BLaER1 (cell line): ENCODE measurements around the gene NR5A1.
A peak's percentile ranks its signal among the peaks of the same experiment; 100 is the strongest.

ENCODE experiments used
- H3K27ac ChIP-seq: shearing (Covaris generic); formaldehyde crosslinking; 2 replicates; pipeline ENCODE4 v1.8.1; 2022
- H3K27me3 ChIP-seq: shearing (Covaris generic); formaldehyde crosslinking; 2 replicates; pipeline ENCODE4 v1.8.1; 2022
- H3K36me3 ChIP-seq: shearing (Covaris generic); formaldehyde crosslinking; 2 replicates; pipeline ENCODE4 v1.8.1; 2022
- H3K4me1 ChIP-seq: shearing (Covaris generic); formaldehyde crosslinking; 2 replicates; pipeline ENCODE4 v1.8.1; 2022
- H3K4me2 ChIP-seq: shearing (Covaris generic); formaldehyde crosslinking; 2 replicates; pipeline ENCODE4 v1.8.1; 2022
- H3K4me3 ChIP-seq: shearing (Covaris generic); formaldehyde crosslinking; 2 replicates; pipeline ENCODE4 v1.8.1; 2022
- H3K9ac ChIP-seq: shearing (Covaris generic); formaldehyde crosslinking; 2 replicates; pipeline ENCODE4 v1.8.1; 2022
- H3K9me3 ChIP-seq: shearing (Covaris generic); formaldehyde crosslinking; 2 replicates; pipeline ENCODE4 v1.8.1; 2022
- H4K20me1 ChIP-seq: shearing (Covaris generic); formaldehyde crosslinking; 2 replicates; pipeline ENCODE4 v1.8.1; 2022
- Cebpa-rat ChIP-seq: shearing (Covaris generic); IDR thresholded peaks from 2 replicates; pipeline ENCODE4 v1.8.1; 2022

NR5A1 gene

GRCh38 chr9:124439086-124439485, 68.1 kb downstream of the NR5A1 start:
- TF ChIP-seq Cebpa-rat, result no peak
- H3K4me1 ChIP-seq, result peaks cover 58% of the 10 kb centered on the region
- no peak overlapping the region for H3K4me2 ChIP-seq
- H3K4me3 ChIP-seq, result no peak overlapping the region
- no peaks in the 10 kb centered on the region for H3K36me3 ChIP-seq
- no peak overlapping the region for H3K9ac ChIP-seq
- no peak overlapping the region for H3K27ac ChIP-seq
- peaks cover 11% of the 10 kb centered on the region for H3K9me3 ChIP-seq
- H3K27me3 ChIP-seq, result no peaks in the 10 kb centered on the region
- no peaks in the 10 kb centered on the region for H4K20me1 ChIP-seq

- TF ChIP-seq Cebpa-rat, result no peak
- H3K4me3 ChIP-seq, result no peak overlapping the region
- H3K27me3 ChIP-seq, result no peaks in the 10 kb centered on the region
- H3K27ac ChIP-seq, result no peak overlapping the region
- no peak overlapping the region for H3K4me2 ChIP-seq
- H3K9ac ChIP-seq, result no peak overlapping the region
- no peaks in the 10 kb centered on the region for H4K20me1 ChIP-seq
- H3K36me3 ChIP-seq, result no peaks in the 10 kb centered on the region
- peaks cover 56% of the 10 kb centered on the region for H3K4me1 ChIP-seq
- peaks cover 11% of the 10 kb centered on the region for H3K9me3 ChIP-seq
These were observed 69.1 kb downstream of the NR5A1 start for GRCh38 chr9:124438091-124438490.

- Histone ChIP-seq H4K20me1 (no peaks in the 10 kb centered on the region), H3K27ac (peak overlapping the region; percentile 40; the same call in 1 of the 2 replicates), H3K9ac (no peak overlapping the region), H3K4me2 (peak overlapping the region; percentile 65), H3K27me3 (no peaks in the 10 kb centered on the region), H3K9me3 (peaks cover 8% of the 10 kb centered on the region; the same call in 1 of the 2 replicates), H3K36me3 (no peaks in the 10 kb centered on the region), H3K4me1 (peaks cover 46% of the 10 kb centered on the region), H3K4me3 (no peak overlapping the region)
- TF ChIP-seq Cebpa-rat, result no peak
These were observed 70.1 kb downstream of the NR5A1 start for GRCh38 chr9:124437086-124437485.

- no peaks in the 10 kb centered on the region for H3K36me3 ChIP-seq
- peak overlapping the region; percentile 65 for H3K4me2 ChIP-seq
- H3K9me3 ChIP-seq, result peaks cover 8% of the 10 kb centered on the region; the same call in 1 of the 2 replicates
- H3K4me3 ChIP-seq, result no peak overlapping the region
- no peaks in the 10 kb centered on the region for H3K27me3 ChIP-seq
- no peak overlapping the region for H3K9ac ChIP-seq
- peaks cover 38% of the 10 kb centered on the region for H3K4me1 ChIP-seq
- no peaks in the 10 kb centered on the region for H4K20me1 ChIP-seq
- H3K27ac ChIP-seq, result peak overlapping the region; percentile 40; the same call in 1 of the 2 replicates
- no peak for TF ChIP-seq Cebpa-rat
These were observed 70.9 kb downstream of the NR5A1 start for GRCh38 chr9:124436320-124436719.
